ENCODE data around the gene ACOT8.

DNA sequence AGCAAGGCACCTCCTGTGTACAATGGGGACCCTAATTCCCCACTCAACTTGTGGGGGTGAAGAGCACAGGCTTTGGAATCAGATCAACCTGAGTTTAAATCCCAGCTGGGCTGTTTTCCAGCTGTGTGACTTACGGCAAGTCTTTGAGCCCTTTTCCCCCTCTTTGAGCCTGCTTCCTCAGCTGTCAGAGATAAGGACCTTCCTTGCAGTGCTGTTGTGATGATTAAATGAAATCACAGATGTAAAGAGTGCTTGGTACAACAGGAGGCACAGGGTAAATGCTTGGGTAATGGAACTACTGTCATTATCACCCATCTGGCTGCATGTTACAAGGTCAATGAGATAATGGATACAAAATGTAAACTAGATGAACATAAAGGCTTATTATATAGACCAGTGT, 20.4 kb downstream of the ACOT8 start:
- no peak for TF ChIP-seq CTCF (IDR thresholded peaks at IDR 0.05 in 4 of 5, conservative IDR thresholded peaks at IDR 0.05 in 1 of 5)
- no peak for TF ChIP-seq POLR2A (IDR thresholded peaks at IDR 0.05)
